ENCODE results near the gene CACNA2D3. TPM values are rescaled to one million over a fixed set of nuclear protein-coding genes. Genes with fewer than 3 reads are reported as not detected.
"Not testable (repeated sequence)": the region's sequence is repeated elsewhere in the genome, so short reads cannot be mapped to it uniquely, and the experiment has no call there.

Gene CACNA2D3
- polyA plus RNA-seq, 1 donor: 1.6 TPM

GRCh38 chr3:54464554-54464953 lies 342.2 kb downstream of the CACNA2D3 start:
- not testable (repeated sequence) for DNase-seq

GRCh38 chr3:54476891-54477290 lies 354.5 kb downstream of the CACNA2D3 start:
- no peak for DNase-seq

- DNase-seq: no peak
These were observed 359.4 kb downstream of the CACNA2D3 start for GRCh38 chr3:54481606-54482365.

GRCh38 chr3:54484334-54484733 lies 362.0 kb downstream of the CACNA2D3 start:
- no peak for DNase-seq

GRCh38 chr3:54486317-54486716 lies 364.0 kb downstream of the CACNA2D3 start:
- no peak for DNase-seq

- no peak for DNase-seq
These were observed 365.9 kb downstream of the CACNA2D3 start for GRCh38 chr3:54488297-54488696.

- no peak for DNase-seq
These were observed 371.9 kb downstream of the CACNA2D3 start for GRCh38 chr3:54494209-54494608.

GRCh38 chr3:54506603-54507002 lies 384.3 kb downstream of the CACNA2D3 start:
- no peak for DNase-seq

GRCh38 chr3:54507876-54508460 lies 385.6 kb downstream of the CACNA2D3 start:
- no peak for DNase-seq

GRCh38 chr3:54510506-54510905 lies 388.2 kb downstream of the CACNA2D3 start:
- no peak for DNase-seq

GRCh38 chr3:54511766-54512365 lies 389.5 kb downstream of the CACNA2D3 start:
- no peak for DNase-seq

- no peak for DNase-seq
These were observed 391.7 kb downstream of the CACNA2D3 start for GRCh38 chr3:54514006-54514405.

GRCh38 chr3:54514416-54514815 lies 392.1 kb downstream of the CACNA2D3 start:
- no peak for DNase-seq

GRCh38 chr3:54515441-54516213 lies 393.3 kb downstream of the CACNA2D3 start:
- DNase-seq: no peak

- DNase-seq: no peak
These were observed 395.1 kb downstream of the CACNA2D3 start for GRCh38 chr3:54517424-54517823.

GRCh38 chr3:54518011-54518675 lies 395.8 kb downstream of the CACNA2D3 start:
- no peak for DNase-seq

GRCh38 chr3:54519493-54519892 lies 397.1 kb downstream of the CACNA2D3 start:
- no peak for DNase-seq

GRCh38 chr3:54520060-54520459 lies 397.7 kb downstream of the CACNA2D3 start:
- DNase-seq: no peak

- no peak for DNase-seq
These were observed 405.2 kb downstream of the CACNA2D3 start for GRCh38 chr3:54527521-54527920.

GRCh38 chr3:54527953-54528352 lies 405.6 kb downstream of the CACNA2D3 start:
- DNase-seq: no peak

- DNase-seq: no peak
These were observed 406.3 kb downstream of the CACNA2D3 start for GRCh38 chr3:54528668-54529067.

GRCh38 chr3:54530091-54530490 lies 407.7 kb downstream of the CACNA2D3 start:
- no peak for DNase-seq

Measured in left kidney (tissue), 2 donors.